Mesodermal cell (in vitro differentiated cells): ENCODE measurements around the gene GGCX.

Experiments
- H3K27ac ChIP-seq: 2 replicates; pipeline ENCODE4 v1.7.0; 2013; ENCODE audit warnings: mild to moderate bottlenecking, low read depth, low read length, moderate library complexity; ENCODE audit not compliant: severe bottlenecking
- H3K36me3 ChIP-seq: 2 replicates; pipeline ENCODE4 v1.7.1; 2013; ENCODE audit warnings: mild to moderate bottlenecking, low read length, moderate library complexity; ENCODE audit not compliant: control insufficient read depth, insufficient read depth
- H3K4me1 ChIP-seq: one replicate; pipeline ENCODE4 v1.7.1; 2013; ENCODE audit warnings: mild to moderate bottlenecking, low read length; ENCODE audit not compliant: insufficient read depth, control insufficient read depth, poor library complexity, severe bottlenecking
- H3K4me3 ChIP-seq: 2 replicates; pipeline ENCODE4 v1.7.0; 2013; ENCODE audit warnings: low read length, control low read depth, mild to moderate bottlenecking; ENCODE audit not compliant: insufficient read depth, poor library complexity, severe bottlenecking; ENCODE audit errors: extremely low read depth
- H3K9me3 ChIP-seq: 2 replicates; pipeline ENCODE4 v1.7.1; 2013; ENCODE audit warnings: mild to moderate bottlenecking, low read length, moderate library complexity; ENCODE audit not compliant: control insufficient read depth
- WGBS, 2 experiments: methylation state at CpG; one replicate each; pipeline ENCODE4 v1.1.5; 2013; ENCODE audit warnings: missing lambda C conversion rate in 2 of 2; ENCODE audit not compliant: insufficient coverage in 2 of 2; 5-methylcytosine and 5-hydroxymethylcytosine counted together

The GGCX gene

GRCh38 chr2:85506768-85507181 is 54.5 kb downstream of the GGCX start:
- Histone ChIP-seq H3K27ac (no peak overlapping the region), H3K4me1 (peaks cover 2% of the 10 kb centered on the region), H3K36me3 (no peaks in the 10 kb centered on the region), H3K9me3 (no peaks in the 10 kb centered on the region), H3K4me3 (no peak overlapping the region)
- WGBS, 2 experiments: 90 to 100% methylated on average over 1 to 2 of the region's 7 CpGs

GRCh38 chr2:85505551-85506238 is 55.6 kb downstream of the GGCX start:
- Histone ChIP-seq H3K4me1 (peaks cover 2% of the 10 kb centered on the region), H3K27ac (no peak overlapping the region), H3K4me3 (no peak overlapping the region), H3K9me3 (no peaks in the 10 kb centered on the region), H3K36me3 (no peaks in the 10 kb centered on the region)
- 84 to 94% methylated on average over 9 of the region's 10 CpGs for WGBS, 2 experiments

GRCh38 chr2:85504778-85505261 is 56.5 kb downstream of the GGCX start:
- WGBS, 2 experiments: 74 to 84% methylated on average over 3 of the region's 3 CpGs
- peaks cover 8% of the 10 kb centered on the region for H3K4me1 ChIP-seq
- no peak overlapping the region for H3K27ac ChIP-seq
- no peak overlapping the region for H3K4me3 ChIP-seq
- no peaks in the 10 kb centered on the region for H3K9me3 ChIP-seq
- H3K36me3 ChIP-seq: no peaks in the 10 kb centered on the region

GRCh38 chr2:85503851-85504777 is 57.2 kb downstream of the GGCX start:
- Histone ChIP-seq H3K4me1 (peaks cover 9% of the 10 kb centered on the region), H3K27ac (no peak overlapping the region), H3K4me3 (no peak overlapping the region), H3K9me3 (no peaks in the 10 kb centered on the region), H3K36me3 (no peaks in the 10 kb centered on the region)
- 96 to 97% methylated on average over 15 of the region's 18 CpGs for WGBS, 2 experiments

GRCh38 chr2:85503168-85503850 is 58.0 kb downstream of the GGCX start:
- Histone ChIP-seq H3K4me1 (peaks cover 9% of the 10 kb centered on the region), H3K27ac (no peak overlapping the region), H3K9me3 (no peaks in the 10 kb centered on the region), H3K4me3 (no peak overlapping the region), H3K36me3 (no peaks in the 10 kb centered on the region)
- WGBS, 2 experiments: 94 to 97% methylated on average over 13 to 17 of the region's 17 CpGs

- Histone ChIP-seq H3K9me3 (no peaks in the 10 kb centered on the region), H3K4me3 (no peak overlapping the region), H3K4me1 (peaks cover 9% of the 10 kb centered on the region), H3K36me3 (no peaks in the 10 kb centered on the region), H3K27ac (no peak overlapping the region)
- WGBS, 2 experiments: 93% methylated on average over 3 of the region's 3 CpGs; no CpG with 5 or more reads in 1 of the 2 experiments
Observed at GRCh38 chr2:85502720-85503119, 58.6 kb downstream of the GGCX start.

GRCh38 chr2:85501248-85501647 is 60.0 kb downstream of the GGCX start:
- Histone ChIP-seq H3K36me3 (no peaks in the 10 kb centered on the region), H3K4me1 (peaks cover 9% of the 10 kb centered on the region), H3K27ac (no peak overlapping the region), H3K4me3 (no peak overlapping the region), H3K9me3 (no peaks in the 10 kb centered on the region)
- 66 to 94% methylated on average over 3 of the region's 3 CpGs for WGBS, 2 experiments

GRCh38 chr2:85497944-85498630 is 63.2 kb downstream of the GGCX start:
- no peak overlapping the region for H3K4me3 ChIP-seq
- H3K36me3 ChIP-seq: no peaks in the 10 kb centered on the region
- WGBS, 2 experiments: 100% methylated on average over 1 to 2 of the region's 4 CpGs
- H3K4me1 ChIP-seq: peaks cover 6% of the 10 kb centered on the region
- H3K9me3 ChIP-seq: no peaks in the 10 kb centered on the region
- H3K27ac ChIP-seq: no peak overlapping the region

- H3K4me1 ChIP-seq: peaks cover 6% of the 10 kb centered on the region
- H3K27ac ChIP-seq: no peak overlapping the region
- H3K4me3 ChIP-seq: no peak overlapping the region
- no peaks in the 10 kb centered on the region for H3K9me3 ChIP-seq
- no CpG with 5 or more reads among the region's 1 CpG for WGBS, 2 experiments
- H3K36me3 ChIP-seq: no peaks in the 10 kb centered on the region
Observed at GRCh38 chr2:85496436-85496835, 64.9 kb downstream of the GGCX start.
